HG02798 (cell line): ENCODE measurements around the gene MEX3D.
A peak's percentile ranks its signal among the peaks of the same experiment; 100 is the strongest.

ENCODE experiments used
- ATAC-seq: cut with Tn5 transposase; IDR thresholded peaks from one replicate; pipeline ENCODE4 v1.9.1; 2021; ENCODE audit warnings: mild to moderate bottlenecking; ENCODE audit not compliant: unreplicated experiment, poor library complexity

The MEX3D gene

DNA sequence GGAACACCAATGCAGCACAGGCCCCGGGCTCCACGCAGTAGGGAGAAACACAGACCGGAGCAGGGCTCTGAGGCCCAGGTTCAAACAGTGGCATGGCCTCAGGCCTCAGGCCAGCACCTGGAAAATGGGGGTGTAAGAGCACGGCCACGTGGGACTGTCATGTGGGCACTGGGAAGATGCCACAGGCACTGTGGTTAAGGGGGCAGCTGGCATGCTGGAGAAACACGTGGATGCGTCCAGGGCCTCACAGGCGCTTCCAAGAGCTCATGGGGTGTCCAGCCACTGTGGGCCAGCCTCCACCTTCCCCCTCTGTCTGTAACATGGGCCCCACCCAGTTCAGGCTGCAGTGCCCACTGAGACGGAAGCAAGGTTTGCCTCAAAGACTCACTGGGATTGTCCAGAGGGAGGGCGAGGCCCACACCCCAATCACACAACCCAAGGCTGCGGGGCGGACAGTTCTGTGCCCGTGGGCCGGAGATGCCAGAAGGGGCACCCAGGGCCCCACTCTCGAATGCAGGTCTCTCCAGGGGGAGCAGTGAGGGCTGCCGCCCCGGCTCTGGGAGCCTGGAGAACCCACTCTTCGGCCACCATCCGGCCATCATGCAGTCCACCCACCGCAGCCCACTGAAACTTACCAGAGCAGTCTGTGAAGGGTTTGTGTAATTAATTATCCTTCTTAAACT is 30.8 kb upstream of the MEX3D start:
- no peak for ATAC-seq

- no peak for ATAC-seq
Measured at GRCh38 chr19:1593501-1593772, 25.3 kb upstream of the MEX3D start.

DNA sequence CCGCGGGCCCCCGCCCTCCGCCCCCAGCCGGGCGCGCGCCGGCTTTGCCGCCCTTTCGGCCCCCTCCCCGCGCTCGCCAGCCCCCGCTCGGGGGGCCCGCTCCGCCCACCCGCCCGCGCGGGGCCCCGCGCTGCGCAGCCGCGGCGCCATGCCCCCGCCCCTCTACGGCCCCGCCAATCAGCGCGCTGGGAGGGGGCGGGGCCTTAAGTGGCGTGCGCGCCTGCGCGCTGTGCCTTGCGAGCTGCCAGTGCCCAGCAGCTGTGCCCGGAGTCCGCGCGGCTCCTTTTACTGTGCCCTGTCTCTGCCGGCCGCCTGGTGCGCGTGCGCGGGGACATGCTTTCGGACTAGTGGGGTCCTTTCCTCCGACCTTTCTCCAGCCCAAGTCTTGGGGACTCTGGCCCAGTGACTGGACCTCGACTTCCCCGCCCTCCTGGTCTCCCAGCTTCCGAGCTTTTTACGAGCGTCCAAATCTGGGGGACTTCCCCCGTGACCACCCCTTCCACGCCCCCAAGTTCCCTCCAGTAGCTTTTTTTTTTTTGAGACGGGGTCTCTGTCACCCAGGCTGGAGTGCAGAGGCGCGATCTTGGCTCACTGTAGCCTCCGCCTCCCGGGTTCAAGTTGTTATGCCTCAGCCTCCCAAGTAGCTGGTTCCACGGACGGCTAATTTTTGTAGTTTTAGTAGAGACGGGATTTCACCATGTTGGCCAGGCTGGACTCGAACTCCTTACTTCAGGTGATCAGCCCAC is 24.8 kb upstream of the MEX3D start, which contains the start of gene MBD3:
Gene MBD3 (minus strand): TSS at position 111 of the 746 bp plus-strand sequence. CDS start 234 bp downstream, outside the sequence.
- peak; percentile 85 for ATAC-seq

- ATAC-seq: peak; percentile 79
Measured at GRCh38 chr19:1592024-1592754, 24.1 kb upstream of the MEX3D start.

DNA sequence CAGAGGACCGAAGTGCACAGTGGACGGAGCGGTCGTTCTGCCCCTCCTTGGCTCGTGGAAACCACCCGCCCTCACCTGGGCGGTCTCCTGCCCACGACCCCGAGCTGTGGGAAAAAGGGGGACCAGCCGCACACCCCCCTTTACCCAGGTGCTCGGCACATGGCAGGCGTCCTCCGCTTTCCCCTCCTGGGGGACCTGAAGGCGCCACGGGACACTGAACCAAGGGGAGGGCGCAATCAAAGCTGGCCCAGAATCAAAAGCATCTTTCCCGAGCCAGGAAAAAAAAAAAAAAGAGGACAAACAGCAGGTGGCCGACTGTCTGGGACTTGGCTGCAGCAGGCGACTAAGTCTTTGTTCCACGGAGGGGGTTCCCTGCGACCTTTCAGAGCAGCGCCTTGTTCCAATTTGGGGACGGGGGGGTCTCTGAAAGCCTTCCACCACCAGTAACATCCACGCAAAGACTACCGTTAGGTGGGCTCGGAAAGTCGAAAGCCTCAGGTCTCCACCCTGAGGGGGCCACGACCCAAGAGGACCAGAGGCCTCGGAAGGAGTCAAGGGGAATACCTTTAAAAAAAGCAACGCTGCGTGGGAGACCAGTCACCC is 23.4 kb upstream of the MEX3D start:
- no peak for ATAC-seq

DNA sequence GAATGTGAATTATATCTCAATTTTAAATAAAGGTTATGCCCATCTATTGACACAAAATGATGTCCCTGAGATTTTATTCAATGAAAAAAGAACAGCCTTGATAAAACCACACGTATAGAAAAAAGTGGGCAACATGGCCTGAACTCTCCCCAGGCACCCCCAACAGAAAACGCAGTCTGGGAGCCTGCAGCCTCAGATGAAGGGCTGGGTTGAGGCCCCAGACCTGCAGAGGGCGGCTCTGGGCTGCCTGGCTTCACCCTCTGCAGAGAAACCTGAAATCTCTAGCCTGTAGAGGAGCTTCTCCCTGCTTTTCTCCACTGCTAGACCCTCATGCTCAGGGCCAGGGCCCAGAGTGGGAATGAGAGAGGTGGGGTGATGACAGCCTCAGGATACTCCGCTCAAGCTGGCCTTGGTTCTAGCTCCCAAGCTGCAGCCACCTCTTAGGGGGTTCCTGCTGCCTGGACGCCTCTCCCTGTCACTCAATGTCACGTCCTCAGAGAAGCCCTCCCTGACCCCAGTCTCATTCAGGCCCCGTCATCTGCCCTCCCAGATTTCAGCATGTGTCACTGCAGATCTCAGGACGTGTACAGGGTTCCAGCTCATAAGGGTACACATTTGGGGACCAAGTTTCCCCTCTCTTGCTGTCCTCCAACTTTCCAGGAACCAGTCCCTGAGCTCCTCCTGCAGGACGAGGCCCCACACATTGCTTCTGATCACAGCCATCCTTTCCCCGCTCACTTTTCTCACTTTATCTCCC is 22.7 kb upstream of the MEX3D start:
- no peak for ATAC-seq

- no peak for ATAC-seq
Measured at GRCh38 chr19:1587872-1588271, 19.7 kb upstream of the MEX3D start.

DNA sequence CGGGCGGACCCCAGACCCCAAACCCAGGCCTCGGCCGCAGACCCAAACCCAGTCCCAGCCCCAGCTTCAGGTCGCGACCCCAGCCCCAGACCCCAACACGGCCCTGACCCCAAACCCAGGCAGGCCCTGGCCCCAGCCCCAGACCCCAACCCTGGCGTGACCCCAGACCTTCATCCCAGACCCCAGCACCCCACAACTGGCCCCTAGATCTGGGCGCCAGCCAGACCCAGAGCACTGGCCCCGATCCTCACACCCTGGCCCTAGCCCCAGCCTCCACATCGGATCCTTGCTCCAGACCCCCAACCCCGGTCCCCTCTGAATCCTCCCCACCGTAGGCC is 17.1 kb upstream of the MEX3D start:
- no peak for ATAC-seq

GRCh38 chr19:1584500-1585242 is 16.5 kb upstream of the MEX3D start:
- no peak for ATAC-seq

- no peak for ATAC-seq
Measured at GRCh38 chr19:1582201-1582600, 14.1 kb upstream of the MEX3D start.

GRCh38 chr19:1580957-1581356 is 12.8 kb upstream of the MEX3D start:
- ATAC-seq: no peak

- no peak for ATAC-seq
Measured at GRCh38 chr19:1580382-1580781, 12.3 kb upstream of the MEX3D start.

DNA sequence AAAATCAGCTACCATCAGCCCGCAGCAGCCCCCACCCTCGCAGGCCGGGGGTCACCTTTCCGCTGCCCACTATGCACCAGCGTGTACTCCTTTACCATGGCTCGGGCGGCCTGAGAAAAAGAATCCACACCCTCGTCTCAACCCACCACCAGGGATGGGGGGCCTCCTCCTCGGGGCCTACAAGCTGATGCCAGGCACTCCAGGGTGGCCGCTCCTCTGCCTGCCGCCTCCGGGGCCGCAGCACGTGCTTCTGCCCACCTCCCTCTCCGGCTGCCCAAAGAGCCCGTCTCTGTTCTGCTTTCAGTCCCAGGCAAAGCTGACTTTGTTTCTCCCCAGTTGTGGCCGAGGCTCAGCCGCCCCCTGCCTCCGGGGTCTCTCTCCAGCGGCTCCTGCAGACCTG is 11.1 kb upstream of the MEX3D start:
- no peak for ATAC-seq

DNA sequence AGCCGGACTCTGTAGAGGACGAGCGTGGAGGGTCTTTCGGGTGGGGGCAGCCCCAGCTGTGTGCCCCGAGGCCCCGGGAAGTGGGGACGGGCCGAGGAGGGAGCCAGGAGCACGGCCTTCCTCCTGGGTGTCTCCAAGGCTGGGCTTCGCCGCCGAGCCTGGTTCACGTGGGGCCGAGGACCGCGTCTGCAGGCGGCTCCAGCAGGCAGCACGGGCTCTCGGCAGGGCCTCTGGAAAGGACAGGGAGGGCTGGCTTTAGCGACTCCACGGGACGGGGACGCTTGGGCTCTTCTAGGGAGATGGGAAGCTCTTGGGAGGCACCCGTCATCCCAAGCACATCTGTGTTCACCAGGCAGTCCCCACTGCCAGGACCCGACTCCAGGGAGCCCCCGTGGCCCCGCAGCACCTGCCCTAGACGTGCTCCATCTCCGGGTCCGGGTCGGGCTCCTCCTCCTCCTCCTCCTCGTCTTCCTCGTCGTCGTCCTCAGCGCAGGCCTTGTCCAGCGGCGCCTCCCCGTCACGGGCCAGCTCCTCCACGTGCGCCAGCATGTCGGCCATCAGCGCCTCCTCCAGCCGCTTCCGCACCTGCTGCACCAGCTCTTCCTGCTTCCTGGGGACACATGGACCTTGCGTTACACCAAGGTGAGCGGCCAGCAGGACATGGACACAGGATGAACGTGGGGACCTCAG is 9.9 kb upstream of the MEX3D start:
- ATAC-seq: no peak

DNA sequence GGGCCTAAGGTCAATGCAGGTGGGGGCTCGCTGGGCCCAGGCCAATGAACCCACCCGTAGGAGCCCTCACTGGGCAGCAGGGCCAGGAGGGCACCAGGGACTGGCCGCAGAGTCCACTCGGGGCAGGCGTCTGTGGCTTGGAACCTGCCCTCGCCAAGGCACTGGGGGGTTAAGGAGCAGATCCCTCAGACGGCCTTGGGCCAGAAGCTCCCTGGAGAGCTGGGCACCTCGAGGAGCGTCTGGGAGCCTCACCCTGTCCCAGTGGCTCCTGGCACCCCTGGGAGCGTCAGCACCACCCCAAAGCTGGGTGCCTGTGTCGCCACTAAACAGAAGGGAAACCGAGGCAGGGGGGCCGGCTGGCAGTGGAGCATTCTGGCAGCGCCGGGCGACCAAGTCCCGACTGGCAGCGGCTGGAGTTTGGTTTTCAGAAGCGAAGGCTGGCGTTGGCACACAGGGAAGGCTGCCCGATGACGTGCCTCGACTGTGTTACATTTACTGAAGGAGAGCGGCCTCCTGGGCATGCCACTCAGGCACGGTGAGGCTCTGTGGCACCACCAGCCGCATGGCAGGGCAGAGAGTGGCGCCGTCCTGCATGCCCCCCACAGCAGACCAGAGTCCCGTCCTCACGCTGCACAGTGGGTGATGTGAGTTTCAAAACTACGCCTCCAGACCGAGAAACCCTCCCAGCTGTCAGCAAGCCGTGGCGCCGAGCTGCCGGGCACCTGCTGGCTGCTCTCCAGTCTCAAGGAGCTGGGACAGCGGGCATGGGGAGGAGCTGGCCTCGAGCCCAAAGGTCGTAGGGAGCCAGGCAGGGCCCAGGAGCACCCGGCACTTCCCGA is 9.2 kb upstream of the MEX3D start:
- ATAC-seq: no peak

GRCh38 chr19:1576242-1577089 is 8.3 kb upstream of the MEX3D start:
- no peak for ATAC-seq
